HG03575 (cell line): Measurements from ENCODE around the gene TMEM145.

Experiments
- ATAC-seq: cut with Tn5 transposase; IDR thresholded peaks from one replicate; pipeline ENCODE4 v1.9.1; 2021; ENCODE audit not compliant: unreplicated experiment, insufficient number of reproducible peaks, low FRiP score; ENCODE audit errors: extremely low read depth

TMEM145 gene

DNA sequence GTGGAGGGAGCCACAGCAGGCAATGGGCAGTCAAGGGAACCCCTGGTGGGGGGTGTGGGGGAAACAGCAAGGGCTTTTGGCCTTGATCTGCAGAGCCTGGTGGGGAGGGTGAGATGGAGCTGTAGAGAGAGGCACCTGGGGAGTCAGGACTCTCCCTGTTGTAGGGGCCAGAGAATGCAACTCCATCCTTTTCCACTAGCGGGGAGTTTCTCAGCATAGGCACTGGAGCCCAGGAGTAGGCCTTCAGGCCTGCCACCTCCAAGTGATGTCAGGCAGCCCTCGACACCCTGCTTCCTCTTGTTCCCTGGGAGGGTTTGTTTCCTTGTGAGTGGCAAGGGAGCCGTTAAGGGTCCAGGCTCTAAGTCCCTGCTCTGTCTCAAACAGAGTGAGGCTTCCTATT lies 37.3 kb downstream of the TMEM145 start:
- no peak for ATAC-seq

- ATAC-seq, result no peak
Observed at GRCh38 chr19:42351079-42351735, 38.1 kb downstream of the TMEM145 start.

GRCh38 chr19:42352301-42353259 lies 39.5 kb downstream of the TMEM145 start:
- no peak for ATAC-seq

GRCh38 chr19:42353341-42354015 lies 40.4 kb downstream of the TMEM145 start:
- no peak for ATAC-seq

GRCh38 chr19:42355896-42356295 lies 42.8 kb downstream of the TMEM145 start:
- ATAC-seq, result no peak

- ATAC-seq, result no peak
Observed at GRCh38 chr19:42356686-42357085, 43.6 kb downstream of the TMEM145 start.

GRCh38 chr19:42357290-42357689 lies 44.2 kb downstream of the TMEM145 start:
- no peak for ATAC-seq

GRCh38 chr19:42360787-42361544 lies 47.9 kb downstream of the TMEM145 start:
- no peak for ATAC-seq

DNA sequence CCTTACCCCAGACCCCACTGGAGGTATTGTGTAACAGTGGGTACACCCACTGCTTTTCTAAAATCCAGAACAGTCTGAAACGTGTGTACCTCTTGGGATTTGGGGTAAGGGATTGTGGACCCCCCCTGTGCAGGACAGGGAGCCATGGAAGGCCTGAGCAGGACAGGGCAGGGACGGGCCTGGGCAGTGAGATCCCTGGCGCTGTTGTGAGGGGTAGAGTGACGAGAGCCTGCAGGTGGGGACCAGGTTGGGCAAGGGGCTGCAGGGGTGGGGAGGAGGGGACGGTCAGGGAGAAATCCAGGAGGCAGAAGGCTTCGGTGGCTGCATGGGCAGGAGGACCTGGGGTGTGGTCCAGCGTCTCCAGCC lies 48.4 kb downstream of the TMEM145 start:
- no peak for ATAC-seq

DNA sequence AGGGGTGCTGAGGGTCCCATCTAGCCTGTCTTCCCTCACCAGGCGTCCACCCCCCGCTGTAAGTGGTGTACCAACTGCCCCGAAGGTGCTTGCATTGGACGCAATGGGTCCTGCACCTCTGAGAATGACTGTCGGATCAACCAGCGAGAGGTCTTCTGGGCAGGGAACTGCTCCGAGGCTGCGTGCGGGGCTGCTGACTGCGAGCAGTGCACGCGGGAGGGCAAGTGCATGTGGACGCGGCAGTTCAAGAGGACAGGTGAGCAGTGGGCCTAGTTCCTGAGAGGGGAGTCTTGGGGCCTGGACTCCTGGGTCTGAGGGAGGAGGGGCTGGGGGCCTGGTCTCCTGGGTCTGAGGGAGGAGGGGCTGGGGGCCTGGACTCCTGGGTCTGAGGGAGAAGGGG lies 49.2 kb downstream of the TMEM145 start:
- ATAC-seq, result no peak

- no peak for ATAC-seq
Observed at GRCh38 chr19:42362891-42363440, 49.9 kb downstream of the TMEM145 start.

- ATAC-seq, result no peak
Observed at GRCh38 chr19:42363614-42364346, 50.7 kb downstream of the TMEM145 start.

GRCh38 chr19:42366673-42367072 lies 53.6 kb downstream of the TMEM145 start:
- ATAC-seq, result no peak

DNA sequence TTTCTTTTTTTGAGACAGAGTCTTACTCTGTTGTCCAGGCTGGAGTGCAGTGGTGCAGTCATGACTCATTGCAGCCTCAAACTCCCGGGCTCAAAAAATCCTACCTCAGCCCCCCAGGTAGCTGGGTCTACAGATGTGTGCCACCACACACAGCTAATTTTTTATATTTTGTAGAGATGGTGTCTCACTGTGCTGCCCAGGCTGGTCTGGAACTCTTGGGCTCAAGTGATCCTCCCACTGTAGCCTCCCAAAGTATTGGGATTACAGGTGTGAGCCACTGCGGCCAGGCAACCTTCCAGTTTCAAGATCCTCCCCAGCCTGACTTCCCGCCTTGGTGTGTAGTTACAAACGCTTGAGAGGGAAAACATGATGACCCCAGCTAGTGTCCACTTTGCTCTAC lies 54.8 kb downstream of the TMEM145 start:
- no peak for ATAC-seq

GRCh38 chr19:42368360-42368759 lies 55.3 kb downstream of the TMEM145 start:
- ATAC-seq, result no peak

DNA sequence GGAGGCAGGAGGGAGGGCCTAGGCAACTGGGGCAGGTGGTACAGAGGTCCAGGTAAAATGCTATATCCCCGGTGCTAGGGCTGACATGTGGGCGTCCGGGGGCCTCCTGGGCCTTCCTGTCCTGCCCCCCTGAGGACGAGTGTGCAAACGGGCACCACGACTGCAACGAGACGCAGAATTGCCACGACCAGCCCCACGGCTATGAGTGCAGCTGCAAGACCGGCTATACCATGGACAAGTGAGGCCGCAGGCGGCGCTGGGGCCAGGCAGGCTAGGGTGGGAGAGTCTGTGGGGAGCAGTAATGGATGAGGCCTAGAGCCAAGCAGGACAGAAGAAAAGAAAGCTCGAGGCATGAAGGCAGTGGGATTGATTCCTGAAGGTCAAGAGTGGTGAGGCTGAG lies 55.7 kb downstream of the TMEM145 start:
- no peak for ATAC-seq

DNA sequence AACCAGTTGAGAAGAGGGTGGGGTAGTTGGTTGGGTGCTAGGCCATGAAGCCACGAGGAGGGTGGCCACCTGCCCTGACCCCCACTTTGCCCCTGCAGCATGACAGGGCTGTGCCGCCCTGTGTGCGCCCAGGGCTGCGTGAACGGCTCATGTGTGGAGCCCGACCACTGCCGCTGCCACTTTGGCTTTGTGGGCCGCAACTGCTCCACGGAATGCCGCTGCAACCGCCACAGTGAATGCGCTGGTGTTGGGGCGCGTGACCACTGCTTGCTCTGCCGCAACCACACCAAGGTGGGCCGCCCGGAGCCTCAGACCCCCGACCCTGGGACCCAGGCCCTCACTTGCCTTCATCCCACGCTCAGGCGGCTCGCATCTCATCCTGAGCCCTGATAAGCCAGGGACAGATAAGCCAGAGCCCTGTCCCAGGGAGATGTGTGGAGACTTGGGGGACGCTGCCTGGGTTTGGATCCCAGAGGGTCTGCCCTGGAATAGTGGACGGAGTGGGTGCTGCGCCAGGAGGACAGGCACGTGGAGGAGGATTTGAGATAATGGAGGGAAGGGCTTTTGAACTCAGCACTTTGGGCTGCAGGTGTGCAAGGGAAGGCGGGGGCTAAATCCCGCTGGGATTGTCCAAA lies 56.4 kb downstream of the TMEM145 start:
- no peak for ATAC-seq

DNA sequence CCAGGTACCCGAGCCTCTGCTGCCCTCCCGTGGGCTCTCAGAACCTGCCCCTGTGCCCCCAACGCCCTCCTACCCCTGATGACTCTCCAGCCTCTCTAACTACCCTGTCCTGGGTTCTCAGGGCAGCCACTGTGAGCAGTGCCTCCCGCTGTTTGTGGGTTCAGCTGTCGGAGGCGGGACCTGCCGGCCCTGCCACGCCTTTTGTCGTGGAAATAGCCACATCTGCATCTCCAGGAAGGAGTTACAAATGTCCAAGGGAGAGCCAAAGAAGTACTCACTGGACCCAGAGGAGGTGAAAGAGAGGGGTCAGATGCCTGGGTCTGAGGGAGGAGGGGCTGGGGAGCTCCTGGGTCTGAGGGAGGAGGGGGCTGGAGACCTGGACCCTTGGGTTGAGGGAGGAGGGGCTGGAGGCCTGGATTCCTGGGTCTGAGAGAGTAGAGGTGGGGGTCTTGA lies 57.0 kb downstream of the TMEM145 start:
- ATAC-seq, result no peak
